NCI-H2107 (cell line): ENCODE data around the gene BMP2K.
"Not testable (repeated sequence)": the region's sequence is repeated elsewhere in the genome, so short reads cannot be mapped to it uniquely, and the experiment has no call there.

Source experiments
- DNase-seq: peaks from one replicate; lab custom pipeline; 2025; lab: John Stamatoyannopoulos, UW

The BMP2K gene

GRCh38 chr4:78864405-78865024 lies 88.4 kb downstream of the BMP2K start:
- peak; percentile 13 for DNase-seq

- DNase-seq = no peak
These were observed 89.3 kb downstream of the BMP2K start for GRCh38 chr4:78865451-78865850.

GRCh38 chr4:78868712-78869111 lies 92.6 kb downstream of the BMP2K start:
- not testable (repeated sequence) for DNase-seq

GRCh38 chr4:78870056-78870455 lies 93.9 kb downstream of the BMP2K start:
- DNase-seq = no peak

GRCh38 chr4:78876568-78877320 lies 100.6 kb downstream of the BMP2K start:
- DNase-seq = no peak

- DNase-seq = no peak
These were observed 101.9 kb downstream of the BMP2K start for GRCh38 chr4:78878031-78878430.

GRCh38 chr4:78880874-78881492 lies 104.8 kb downstream of the BMP2K start:
- DNase-seq = no peak

- DNase-seq = no peak
These were observed 109.4 kb downstream of the BMP2K start for GRCh38 chr4:78885598-78885997.

- no peak for DNase-seq
These were observed 113.8 kb downstream of the BMP2K start for GRCh38 chr4:78889955-78890354.

- no peak for DNase-seq
These were observed 123.2 kb downstream of the BMP2K start for GRCh38 chr4:78899302-78899701.

- no peak for DNase-seq
These were observed 125.7 kb downstream of the BMP2K start for GRCh38 chr4:78901882-78902281.

- no peak for DNase-seq
These were observed 126.1 kb downstream of the BMP2K start for GRCh38 chr4:78902298-78902697.

GRCh38 chr4:78904143-78904542 lies 128.0 kb downstream of the BMP2K start:
- no peak for DNase-seq

- no peak for DNase-seq
These were observed 131.5 kb downstream of the BMP2K start for GRCh38 chr4:78907638-78908037.

GRCh38 chr4:78908974-78909373 lies 132.8 kb downstream of the BMP2K start:
- not testable (repeated sequence) for DNase-seq

- no peak for DNase-seq
These were observed 134.5 kb downstream of the BMP2K start for GRCh38 chr4:78910612-78911011.

GRCh38 chr4:78922207-78922606 lies 146.1 kb downstream of the BMP2K start:
- no peak for DNase-seq

- no peak for DNase-seq
These were observed 147.5 kb downstream of the BMP2K start for GRCh38 chr4:78923464-78924312.

GRCh38 chr4:78926826-78927225 lies 150.7 kb downstream of the BMP2K start:
- no peak for DNase-seq

- DNase-seq = no peak
These were observed 152.7 kb downstream of the BMP2K start for GRCh38 chr4:78928835-78929234.

GRCh38 chr4:78930016-78930629 lies 154.0 kb downstream of the BMP2K start:
- DNase-seq = no peak

- DNase-seq = no peak
These were observed 160.8 kb downstream of the BMP2K start for GRCh38 chr4:78936989-78937388.
